Right forelimb (tissue), 1 donor: ENCODE results near the gene PLEKHF1.
"Not testable (repeated sequence)": the region's sequence is repeated elsewhere in the genome, so short reads cannot be mapped to it uniquely, and the experiment has no call there.

Experiments used
- DNase-seq: peaks from one replicate; pipeline ENCODE4 v3.0.0-alpha.2; 2018

PLEKHF1 gene

DNA sequence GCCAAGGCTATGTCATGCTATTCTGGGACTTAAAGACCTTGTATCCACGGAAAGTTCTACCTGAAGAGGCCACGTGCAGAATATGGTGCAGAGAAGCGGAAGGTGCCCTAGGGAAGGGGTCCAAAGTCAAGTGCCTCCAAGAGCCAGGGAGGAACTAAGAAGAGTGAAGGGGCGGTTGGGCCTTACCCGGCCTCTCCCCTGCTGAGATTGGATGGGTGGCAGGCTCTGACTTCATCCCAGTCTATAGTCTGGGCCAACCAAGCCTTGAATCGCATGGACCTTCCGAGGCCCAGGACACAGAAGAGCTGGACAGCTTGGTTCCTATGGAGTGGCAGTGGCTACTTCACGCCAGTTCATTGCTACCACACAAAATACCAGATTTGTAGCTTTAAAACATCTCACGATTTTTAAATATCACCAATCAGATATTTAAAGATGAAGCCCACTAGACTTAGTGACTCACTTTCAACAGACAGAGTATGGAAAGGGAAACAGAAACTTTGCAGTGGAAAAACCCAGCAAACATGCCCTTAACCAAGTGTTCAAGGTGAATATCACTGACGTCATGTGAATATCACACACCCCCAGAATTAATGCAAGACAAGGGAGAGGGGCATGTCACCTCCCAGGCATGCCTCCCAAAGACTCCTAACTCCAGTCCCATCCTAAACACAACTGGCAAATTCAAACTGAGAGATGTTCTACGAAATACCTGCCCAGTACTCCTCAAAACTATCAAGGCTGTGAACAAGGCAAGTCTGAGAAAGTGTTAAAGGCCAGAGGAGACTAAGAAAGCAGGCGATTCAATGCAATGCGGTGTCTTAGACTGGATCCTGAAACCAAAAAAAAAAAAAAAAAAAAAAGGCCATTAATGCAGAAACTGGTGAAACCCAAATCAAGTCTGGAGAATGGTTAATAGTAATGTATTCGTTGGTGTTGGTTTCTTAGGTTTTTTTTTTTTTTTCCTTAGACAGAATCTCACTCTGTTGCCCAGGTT lies 39.6 kb downstream of the PLEKHF1 start:
- DNase-seq: no peak

DNA sequence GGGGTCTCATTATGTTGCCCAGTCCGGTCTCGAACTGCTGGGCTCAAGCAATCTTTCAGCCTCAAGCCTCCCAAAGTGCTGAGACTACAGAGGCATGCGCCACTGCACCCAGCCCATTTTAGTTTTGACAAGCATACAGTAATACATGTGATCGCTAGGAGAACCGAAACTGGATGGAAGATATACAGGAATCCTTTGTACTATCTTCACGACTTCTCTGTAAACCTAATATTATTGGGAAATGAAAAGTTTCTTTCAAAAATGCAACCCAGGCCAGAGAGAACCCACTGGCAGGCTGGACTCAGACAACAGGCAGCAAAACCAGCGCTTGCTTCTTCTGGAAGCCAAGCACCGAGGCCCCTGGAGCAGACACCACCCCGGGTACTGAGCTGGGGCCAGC lies 40.4 kb downstream of the PLEKHF1 start:
- no peak for DNase-seq

DNA sequence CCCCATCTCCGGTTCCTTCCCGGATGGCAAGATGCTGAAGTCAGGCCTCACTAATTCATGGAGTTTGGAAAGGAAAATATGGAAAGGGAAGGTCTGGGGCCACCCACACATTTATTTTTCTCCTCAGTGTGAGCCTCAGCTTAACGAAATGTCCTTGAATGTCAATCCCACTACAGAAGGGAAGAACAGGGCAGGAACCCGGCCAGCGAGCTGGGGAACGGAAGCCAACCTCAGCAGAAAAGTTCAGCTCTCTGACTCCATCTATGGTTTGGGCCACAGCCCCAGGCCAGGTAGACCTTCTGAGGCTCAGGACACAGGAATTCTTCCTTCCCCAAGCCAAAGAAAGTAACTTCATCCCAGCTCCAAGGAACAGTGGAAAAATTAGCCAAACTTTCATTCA lies 41.4 kb downstream of the PLEKHF1 start:
- DNase-seq: no peak

DNA sequence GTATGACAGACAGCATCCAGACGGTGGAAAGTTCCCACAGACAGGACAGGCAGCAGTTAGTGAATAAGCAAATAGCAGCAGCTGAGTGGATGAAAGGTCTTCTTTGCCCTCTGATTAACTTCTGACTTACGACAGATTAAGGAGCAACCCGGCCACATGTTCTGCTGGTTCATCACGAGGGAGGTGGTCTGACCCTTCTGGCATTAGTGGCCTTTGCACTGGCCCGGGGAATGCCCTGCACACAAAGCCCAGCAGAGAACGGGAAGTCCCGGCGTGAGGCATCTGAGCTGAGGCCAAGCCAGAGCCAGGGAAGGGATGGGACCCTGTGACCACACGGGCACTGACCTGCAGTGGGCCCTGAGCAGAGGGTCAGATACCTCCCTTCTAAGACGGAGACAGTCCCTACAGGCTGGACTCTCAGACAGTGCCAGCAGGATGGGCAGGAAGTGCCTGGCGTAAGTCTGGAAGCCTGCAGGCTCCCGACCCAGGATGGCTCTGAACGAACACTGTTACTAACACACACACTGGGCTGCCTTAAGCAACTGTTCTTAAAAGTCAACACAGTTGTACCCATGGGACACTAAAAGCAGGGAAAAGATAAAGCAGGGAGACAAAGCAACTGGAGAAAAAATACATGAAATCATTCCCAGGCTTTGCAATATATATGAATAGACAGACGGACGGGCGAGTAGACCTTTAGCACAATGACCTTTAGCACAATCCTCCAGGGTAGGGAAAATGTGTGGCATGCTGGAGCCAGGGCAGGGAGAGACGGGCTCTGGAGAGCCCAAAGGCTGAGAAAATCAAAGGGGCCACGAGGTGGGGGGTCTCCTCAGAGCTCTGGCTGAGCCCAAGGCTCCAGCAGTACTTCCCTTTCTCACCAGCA lies 43.5 kb downstream of the PLEKHF1 start:
- DNase-seq: no peak

DNA sequence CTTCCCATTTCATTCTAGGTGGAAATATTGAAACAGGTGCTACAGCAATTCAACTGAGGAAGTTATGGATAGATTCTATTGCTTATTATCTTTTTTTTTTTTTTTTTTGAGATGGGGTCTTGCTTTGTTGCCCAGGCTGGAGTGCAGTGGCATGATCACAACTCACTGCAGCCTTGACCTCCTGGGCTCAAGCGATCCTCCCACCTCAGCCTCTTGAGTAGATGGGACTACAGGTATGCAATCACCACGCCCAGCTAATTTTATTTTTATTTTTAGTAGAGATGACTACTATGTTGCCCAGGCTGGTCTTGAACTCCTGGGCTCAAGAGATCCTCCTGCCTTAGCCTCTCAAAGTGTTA lies 44.2 kb downstream of the PLEKHF1 start:
- not testable (repeated sequence) for DNase-seq

DNA sequence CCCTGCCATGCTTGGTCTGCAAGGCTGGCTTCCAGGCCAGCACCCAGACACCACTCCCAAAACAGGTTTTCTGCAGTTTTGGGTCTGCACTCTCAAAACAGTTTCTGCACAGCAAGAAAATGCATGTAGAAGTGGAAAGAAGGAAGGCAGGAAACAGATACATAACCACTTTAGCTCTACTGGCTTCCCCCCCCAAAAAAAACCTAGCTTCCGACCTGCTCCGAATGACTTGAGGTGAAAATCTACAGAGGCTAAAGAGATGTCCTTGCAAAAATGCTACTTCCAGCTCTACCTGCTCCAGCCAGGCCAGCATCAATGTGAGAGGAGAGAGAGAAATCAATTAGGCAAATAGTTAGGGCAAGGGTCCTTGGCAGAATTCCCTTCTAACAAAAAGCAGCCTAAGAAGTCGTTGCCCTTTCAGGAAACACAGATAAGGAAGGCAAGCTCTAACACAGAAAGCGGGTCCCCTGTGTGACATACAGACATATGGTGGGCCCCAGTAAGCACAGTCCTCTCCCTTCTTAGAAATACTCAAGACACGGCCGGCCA lies 46.4 kb downstream of the PLEKHF1 start:
- no peak for DNase-seq

DNA sequence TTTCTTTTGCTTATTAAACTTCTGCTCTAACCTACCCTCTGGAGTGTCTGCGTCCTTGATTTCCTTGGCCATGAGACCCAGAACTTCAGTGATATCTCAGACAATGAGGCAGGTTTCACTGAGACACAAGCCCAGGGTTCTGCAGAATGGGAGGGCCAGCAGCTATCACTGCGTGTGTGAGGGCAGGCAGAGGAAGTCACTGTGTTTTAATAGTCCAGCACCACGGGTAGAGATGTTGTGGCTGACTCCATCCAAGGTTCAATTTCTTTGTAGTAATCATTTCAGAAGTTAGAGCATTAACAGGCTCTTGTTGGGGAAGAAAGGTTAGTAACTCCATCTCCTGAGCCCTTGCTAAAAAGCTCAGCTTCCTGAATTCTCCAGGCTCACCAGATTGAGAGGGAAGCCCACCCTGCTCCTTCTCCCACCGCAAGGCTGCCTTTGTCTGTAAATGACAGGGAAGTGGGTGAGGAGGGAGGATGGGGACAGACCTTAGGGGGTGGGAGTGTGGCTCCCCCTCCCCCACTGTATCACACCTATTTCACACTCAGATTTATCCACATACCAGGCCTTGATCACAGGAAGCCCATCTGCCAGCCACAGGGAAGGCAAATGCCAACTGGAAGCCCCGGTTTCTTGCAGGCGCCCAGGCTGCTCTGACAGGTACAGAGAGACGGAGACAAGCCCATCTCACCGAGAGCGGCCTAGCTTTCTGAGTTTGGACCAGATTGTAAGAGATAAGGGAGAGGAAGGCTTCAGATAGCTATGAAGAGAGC lies 47.7 kb downstream of the PLEKHF1 start:
- no peak for DNase-seq

DNA sequence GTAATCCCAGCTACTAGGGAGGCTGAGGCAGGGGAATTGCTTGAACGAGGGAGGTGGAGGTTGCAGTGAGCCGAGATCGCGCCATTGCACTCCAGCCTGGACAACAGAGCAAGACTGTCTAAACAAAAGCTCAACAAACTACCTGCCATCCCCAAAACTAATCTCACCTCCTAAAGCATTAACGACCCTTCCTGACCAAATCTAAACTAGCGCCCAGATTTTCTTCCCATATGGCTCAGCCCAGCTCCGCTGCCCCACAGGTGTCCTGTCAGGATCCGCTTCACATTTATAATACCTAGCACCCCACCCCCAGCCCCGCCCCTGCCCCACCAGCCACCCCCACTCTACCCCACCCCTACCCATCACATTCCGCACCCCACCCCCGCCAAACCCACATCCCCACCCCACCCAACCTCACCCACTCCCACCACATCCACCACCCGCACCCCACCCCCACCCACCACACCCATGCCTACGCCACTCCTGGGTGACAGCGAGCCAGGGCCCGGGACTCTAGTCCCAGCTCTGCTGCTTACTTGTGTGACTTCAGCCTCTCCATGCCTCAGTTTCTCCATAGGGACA lies 49.2 kb downstream of the PLEKHF1 start:
- DNase-seq: no peak

DNA sequence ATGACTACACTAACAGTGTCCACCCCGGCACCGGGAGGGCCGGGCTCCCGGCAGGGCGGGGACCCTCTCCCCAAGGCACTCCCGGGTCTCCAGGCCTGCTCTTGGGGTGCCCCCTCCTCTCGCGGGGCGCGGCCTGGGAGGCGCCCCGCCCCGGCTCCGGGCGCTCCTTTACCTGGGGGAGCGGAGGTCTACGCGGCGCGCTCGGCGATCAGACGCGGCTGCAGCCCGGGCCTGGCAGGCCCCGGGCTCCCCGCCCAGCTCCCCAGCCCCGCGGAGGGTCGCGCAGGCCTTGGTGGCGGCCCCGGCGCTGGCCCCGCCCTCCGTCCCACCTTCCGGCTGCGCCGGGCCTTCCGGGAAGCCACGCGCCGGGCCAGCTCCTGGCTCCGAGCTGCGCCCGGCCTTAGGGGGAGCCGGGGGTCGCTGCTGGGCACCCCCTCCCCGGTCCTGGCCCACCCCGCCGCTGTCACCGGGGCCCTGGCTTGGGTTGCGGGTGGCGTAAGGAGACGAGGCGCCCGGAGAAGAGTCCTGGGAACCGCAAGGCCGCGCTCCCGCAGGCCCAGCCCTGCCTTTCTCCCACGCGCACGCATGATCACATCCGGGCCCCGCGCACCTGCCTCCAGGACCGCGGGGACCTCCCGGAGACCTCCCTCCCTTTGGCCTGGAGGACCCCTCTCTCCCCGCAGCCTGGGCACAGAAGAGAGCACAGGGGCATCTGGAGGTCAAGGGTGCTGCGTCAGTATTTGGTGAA lies 49.9 kb downstream of the PLEKHF1 start, which contains the start of gene C19orf12:
Gene C19orf12, minus strand, starts transcription at position 309 of the 748 bp plus-strand sequence. CDS start 6,848 bp downstream, outside the sequence.
- peak; percentile 83 for DNase-seq

DNA sequence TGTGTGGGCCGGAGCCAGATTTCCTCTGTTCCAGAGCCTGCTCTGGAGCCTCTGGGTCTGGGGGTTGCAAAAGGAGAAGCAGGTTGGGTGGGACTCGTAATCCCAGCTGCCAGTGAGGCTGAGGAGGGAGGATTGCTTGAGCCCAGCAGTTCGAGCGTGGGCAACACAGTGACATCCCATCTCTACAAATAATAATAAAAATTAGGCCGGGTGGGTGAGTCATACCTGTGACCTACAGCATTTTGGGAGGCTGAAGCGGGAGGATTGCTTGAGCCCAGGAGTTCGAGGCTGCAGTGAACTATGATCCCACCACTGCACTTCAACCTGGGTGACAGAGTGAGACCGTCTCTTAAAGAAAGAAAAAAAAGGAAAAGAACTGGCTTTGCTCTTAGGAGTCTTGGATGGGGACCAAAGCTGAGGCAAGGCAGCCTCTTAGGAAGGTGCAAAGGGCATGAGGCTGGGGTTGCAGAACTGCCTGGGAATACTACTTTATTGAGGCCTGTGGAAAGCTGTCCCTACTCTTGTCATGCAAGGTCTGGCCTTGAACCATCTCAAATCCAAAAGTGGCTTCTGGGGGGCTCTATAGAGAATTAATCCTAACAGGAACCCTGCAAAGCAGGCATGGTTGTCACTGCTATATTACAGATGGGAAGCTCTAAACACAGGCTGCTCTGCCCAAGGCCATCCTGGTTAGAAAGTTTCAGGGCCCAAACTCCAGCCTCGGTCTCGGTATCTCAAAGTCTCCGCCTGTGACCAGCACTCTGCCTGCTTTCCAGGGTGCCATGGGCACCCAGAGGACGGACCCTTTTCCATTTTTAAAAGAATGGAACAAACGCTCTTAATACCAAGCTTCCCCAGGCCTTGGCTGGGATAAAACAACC lies 50.7 kb downstream of the PLEKHF1 start:
- no peak for DNase-seq

DNA sequence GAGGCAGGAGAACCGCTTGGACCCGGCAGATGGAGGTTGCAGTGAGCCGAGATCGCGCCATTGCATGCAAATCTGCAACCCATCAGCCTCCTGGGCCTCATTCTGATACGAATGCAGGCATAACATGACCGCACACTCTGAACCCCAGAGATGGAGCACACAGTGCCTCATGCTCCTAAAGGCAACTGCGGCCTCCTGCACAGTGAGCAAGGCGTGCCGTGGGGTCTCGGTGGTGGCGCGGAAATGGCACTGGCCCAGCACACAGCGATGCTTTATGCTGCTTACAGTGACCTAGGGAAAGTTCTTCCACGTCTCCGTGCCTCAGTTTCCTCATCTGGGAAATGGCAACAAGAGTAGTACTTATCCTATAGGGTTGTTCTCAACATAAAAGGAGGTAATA lies 51.8 kb downstream of the PLEKHF1 start:
- no peak for DNase-seq

DNA sequence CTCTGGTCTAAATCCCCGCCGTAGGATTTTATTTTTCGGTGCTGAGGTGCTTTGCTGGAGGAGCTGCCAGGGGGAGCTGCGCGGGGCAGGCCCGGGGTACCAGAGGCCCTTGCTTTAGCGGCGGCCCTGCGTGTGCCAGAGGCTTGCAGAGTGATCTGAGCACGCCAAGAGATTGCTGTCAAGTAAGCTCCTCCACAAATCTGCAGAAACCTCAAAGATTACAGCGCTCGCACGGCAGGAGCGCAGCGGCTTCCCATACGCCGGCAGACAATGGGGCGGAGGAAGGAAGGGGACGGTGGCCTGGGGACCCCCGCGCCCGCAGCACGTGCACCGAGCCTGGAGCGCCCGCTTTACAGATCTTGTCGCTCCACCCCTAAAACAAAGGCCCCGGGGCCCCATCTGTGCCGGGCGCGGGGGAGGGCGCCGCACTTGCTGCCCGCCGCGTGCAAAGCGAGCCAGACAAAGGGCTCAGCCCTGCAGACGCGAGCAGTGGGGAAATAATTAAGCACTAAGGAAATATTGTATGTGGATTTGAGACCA lies 58.9 kb downstream of the PLEKHF1 start:
- DNase-seq: no peak

DNA sequence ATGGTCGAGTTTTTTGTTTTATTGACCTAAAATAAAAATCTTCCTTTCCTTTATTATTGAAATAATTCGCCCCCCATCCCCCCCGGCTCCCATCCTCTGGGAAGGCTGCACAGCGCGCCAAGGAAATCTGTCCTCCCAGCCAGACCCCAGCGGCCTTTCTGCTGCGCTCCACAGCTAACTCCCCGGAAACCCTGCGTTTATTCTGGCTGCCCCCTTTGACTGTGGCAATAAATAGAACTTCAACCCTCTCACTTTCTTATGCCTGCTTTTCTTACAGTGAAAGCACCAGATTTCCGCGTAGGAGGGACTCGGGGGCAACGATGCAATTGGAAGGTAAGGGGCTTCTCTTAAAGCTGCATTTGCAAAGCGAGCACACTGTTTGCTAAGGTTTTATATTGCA lies 59.5 kb downstream of the PLEKHF1 start:
- DNase-seq: no peak
